Measurements from ENCODE around the gene NHEJ1.

NHEJ1 gene

DNA sequence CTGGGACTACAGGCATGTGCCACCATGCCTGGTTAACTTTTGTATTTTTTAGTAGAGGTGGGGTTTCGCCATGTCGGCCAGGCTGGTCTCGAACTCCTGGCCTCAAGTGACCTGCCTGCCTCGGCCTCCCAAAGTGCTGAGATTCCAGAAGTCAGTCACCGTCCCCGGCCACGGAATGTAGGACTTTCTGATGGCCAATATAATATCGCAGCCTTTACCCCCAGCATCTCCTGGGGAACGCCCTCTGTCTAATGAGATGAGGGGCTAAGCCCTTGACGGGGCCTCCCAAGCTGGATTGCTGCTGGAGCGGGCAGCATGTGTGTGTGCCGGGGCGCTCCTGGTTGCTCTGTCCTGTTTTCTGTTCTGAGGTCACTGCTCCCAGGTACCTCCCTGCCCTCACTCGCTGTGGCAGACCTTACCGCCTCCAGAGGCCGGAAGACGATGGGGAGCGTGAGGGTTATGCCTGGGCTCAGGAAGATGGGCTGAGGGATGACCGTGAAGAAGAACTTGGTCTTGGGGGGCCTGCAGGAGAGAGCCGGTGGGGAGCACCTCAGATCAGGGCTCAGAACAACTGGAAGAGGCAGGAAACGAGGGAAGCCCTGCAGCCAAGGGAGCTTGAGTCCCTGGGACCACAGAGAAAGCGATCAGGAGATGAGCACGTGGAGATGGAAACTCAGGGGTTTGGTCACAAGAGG is 128.4 kb downstream of the NHEJ1 start:
- H3K4me1 ChIP-seq (ENCODE audit: control insufficient read depth, low read length) = no peaks in the 10 kb centered on the region
- H3K9me2 ChIP-seq (replicated peaks; ENCODE audit: control insufficient read depth, low read length) = no peaks in the 10 kb centered on the region
- H3K36me3 ChIP-seq (ENCODE audit: control insufficient read depth, low read length) = no peaks in the 10 kb centered on the region
- no peak overlapping the region for H3K4me2 ChIP-seq (ENCODE audit: low read length)
- H3F3A ChIP-seq (ENCODE audit: control insufficient read depth, insufficient read depth) = no peaks in the 10 kb centered on the region
- H3K27ac ChIP-seq (ENCODE audit: low read depth, low read length) = no peak overlapping the region
- TF ChIP-seq EZH2phosphoT487 (IDR thresholded peaks at IDR 0.05; ENCODE audit: borderline replicate concordance, low read length) = no peak
- TF ChIP-seq, protein P1, sequence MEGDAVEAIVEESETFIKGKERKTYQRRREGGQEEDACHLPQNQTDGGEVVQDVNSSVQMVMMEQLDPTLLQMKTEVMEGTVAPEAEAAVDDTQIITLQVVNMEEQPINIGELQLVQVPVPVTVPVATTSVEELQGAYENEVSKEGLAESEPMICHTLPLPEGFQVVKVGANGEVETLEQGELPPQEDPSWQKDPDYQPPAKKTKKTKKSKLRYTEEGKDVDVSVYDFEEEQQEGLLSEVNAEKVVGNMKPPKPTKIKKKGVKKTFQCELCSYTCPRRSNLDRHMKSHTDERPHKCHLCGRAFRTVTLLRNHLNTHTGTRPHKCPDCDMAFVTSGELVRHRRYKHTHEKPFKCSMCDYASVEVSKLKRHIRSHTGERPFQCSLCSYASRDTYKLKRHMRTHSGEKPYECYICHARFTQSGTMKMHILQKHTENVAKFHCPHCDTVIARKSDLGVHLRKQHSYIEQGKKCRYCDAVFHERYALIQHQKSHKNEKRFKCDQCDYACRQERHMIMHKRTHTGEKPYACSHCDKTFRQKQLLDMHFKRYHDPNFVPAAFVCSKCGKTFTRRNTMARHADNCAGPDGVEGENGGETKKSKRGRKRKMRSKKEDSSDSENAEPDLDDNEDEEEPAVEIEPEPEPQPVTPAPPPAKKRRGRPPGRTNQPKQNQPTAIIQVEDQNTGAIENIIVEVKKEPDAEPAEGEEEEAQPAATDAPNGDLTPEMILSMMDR (IDR thresholded peaks at IDR 0.05; ENCODE audit: low read depth, low read length, poor library complexity, severe bottlenecking) = no peak
- no peaks in the 10 kb centered on the region for H3K9me3 ChIP-seq (ENCODE audit: control insufficient read depth, insufficient read depth, low read length)
- peaks cover 16% of the 10 kb centered on the region for H3K27me3 ChIP-seq (ENCODE audit: control insufficient read depth, low read length)
- no peaks in the 10 kb centered on the region for H3K79me2 ChIP-seq (ENCODE audit: control insufficient read depth, low read length)
- no peaks in the 10 kb centered on the region for H4K20me1 ChIP-seq (ENCODE audit: control insufficient read depth, insufficient read depth, low read depth, low read length)
- no peak overlapping the region for H3K4me3 ChIP-seq (ENCODE audit: low read length)

DNA sequence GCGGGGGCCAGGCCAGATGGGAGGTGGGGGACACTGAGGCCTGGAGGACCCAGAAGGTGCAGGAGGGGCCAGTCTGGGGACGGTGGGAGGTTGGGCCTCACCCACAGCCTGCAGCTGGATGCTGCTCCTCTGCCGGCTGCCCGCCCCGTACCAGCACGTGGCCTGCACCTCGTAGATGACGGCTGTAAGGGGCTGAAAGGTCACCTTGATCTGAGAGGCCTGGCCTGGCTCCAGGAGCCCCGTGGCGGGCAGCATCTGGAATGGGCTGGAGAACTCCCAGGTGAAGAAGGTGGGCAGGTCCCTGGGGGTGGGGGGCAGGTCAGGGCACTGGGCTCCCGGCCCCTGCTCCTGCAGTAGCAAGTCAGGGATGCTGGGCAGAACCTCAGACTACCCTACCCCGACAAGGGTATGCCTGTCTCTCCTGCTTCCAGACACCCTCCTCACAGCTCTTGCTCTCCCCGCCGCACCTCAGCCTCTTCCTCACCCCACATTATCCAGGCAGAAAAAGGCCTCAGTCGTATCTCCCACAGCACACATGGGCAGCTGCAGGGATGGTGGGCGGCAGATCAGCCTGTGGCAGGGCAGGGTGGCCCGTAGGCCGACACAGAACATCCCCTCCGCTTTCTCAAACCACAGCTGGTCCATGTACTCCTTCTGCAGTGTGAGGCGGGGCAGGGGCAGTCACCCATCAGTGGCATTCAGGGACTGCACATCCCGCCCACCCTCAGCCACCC is 129.4 kb downstream of the NHEJ1 start:
- no peaks in the 10 kb centered on the region for H3F3A ChIP-seq (ENCODE audit: control insufficient read depth, insufficient read depth)
- no peaks in the 10 kb centered on the region for H3K79me2 ChIP-seq (ENCODE audit: control insufficient read depth, low read length)
- H4K20me1 ChIP-seq (ENCODE audit: control insufficient read depth, insufficient read depth, low read depth, low read length) = no peaks in the 10 kb centered on the region
- TF ChIP-seq, protein P1 (IDR thresholded peaks at IDR 0.05; ENCODE audit: low read depth, low read length, poor library complexity, severe bottlenecking) = no peak
- TF ChIP-seq EZH2phosphoT487 (IDR thresholded peaks at IDR 0.05; ENCODE audit: borderline replicate concordance, low read length) = no peak
- peaks cover 16% of the 10 kb centered on the region for H3K27me3 ChIP-seq (ENCODE audit: control insufficient read depth, low read length)
- H3K4me2 ChIP-seq (ENCODE audit: low read length) = no peak overlapping the region
- H3K27ac ChIP-seq (ENCODE audit: low read depth, low read length) = no peak overlapping the region
- H3K4me1 ChIP-seq (ENCODE audit: control insufficient read depth, low read length) = no peaks in the 10 kb centered on the region
- no peaks in the 10 kb centered on the region for H3K36me3 ChIP-seq (ENCODE audit: control insufficient read depth, low read length)
- no peaks in the 10 kb centered on the region for H3K9me2 ChIP-seq (replicated peaks; ENCODE audit: control insufficient read depth, low read length)
- no peak overlapping the region for H3K4me3 ChIP-seq (ENCODE audit: low read length)
- no peaks in the 10 kb centered on the region for H3K9me3 ChIP-seq (ENCODE audit: control insufficient read depth, insufficient read depth, low read length)

DNA sequence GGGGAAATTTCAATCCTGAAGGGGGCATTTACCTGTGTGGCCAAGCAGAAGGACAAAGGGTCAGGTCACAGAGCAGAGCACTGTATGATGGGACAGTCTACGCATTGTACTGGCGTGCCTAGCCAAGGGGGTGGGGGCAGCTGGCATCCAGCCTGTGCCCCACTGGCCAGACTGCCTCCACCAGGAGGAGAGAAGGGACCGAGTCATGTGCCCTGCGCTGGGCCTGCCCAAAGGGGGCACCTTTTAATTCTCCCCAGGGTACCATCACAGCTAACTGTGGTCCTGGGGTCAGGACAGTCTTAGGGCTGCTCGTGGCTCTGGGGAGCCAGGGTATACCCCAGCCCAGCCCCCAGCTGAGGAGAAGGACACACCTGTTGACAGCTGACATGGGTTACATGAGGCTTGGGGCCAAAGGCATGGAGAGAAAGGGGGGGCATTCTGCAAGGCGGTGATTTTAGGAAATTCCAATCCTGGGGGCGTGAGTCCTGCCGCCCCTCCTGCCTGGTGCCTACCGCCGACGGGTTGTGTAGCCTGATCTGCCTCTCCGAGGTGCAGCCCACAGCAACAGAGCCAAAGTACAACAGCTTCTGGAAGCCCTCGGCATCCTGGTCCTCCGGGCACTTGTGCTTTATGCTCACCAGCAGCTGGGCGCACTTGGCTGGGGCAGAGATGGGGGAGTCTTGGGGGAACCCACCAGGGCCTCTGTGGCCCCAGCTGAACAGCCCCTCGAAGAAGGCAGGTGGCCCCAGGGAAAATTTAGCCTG is 130.3 kb downstream of the NHEJ1 start:
- Histone ChIP-seq H3K27me3 (ENCODE audit: control insufficient read depth, low read length) (peaks cover 11% of the 10 kb centered on the region), H3K4me2 (ENCODE audit: low read length) (no peak overlapping the region), H3K4me1 (ENCODE audit: control insufficient read depth, low read length) (no peaks in the 10 kb centered on the region), H3K9me3 (ENCODE audit: control insufficient read depth, insufficient read depth, low read length) (no peaks in the 10 kb centered on the region), H3F3A (ENCODE audit: control insufficient read depth, insufficient read depth) (no peaks in the 10 kb centered on the region), H3K4me3 (ENCODE audit: low read length) (no peak overlapping the region), H3K9me2 (replicated peaks; ENCODE audit: control insufficient read depth, low read length) (no peaks in the 10 kb centered on the region), H3K27ac (ENCODE audit: low read depth, low read length) (no peak overlapping the region), H4K20me1 (ENCODE audit: control insufficient read depth, insufficient read depth, low read depth, low read length) (no peaks in the 10 kb centered on the region), H3K36me3 (ENCODE audit: control insufficient read depth, low read length) (no peaks in the 10 kb centered on the region), H3K79me2 (ENCODE audit: control insufficient read depth, low read length) (no peaks in the 10 kb centered on the region)
- TF ChIP-seq, protein P1 (IDR thresholded peaks at IDR 0.05; ENCODE audit: low read depth, low read length, poor library complexity, severe bottlenecking) = no peak
- TF ChIP-seq EZH2phosphoT487 (IDR thresholded peaks at IDR 0.05; ENCODE audit: borderline replicate concordance, low read length) = no peak

Data from DOHH2 (cell line).